Neuronal stem cell (in vitro differentiated cells): ENCODE measurements around the gene CD63.

ENCODE experiments used
- DNase-seq: peaks from one replicate; pipeline ENCODE4 v3.0.0-alpha.2; 2013; ENCODE audit warnings: low spot score
- H2AFZ ChIP-seq: one replicate; pipeline ENCODE4 v1.6.1; 2013; ENCODE audit warnings: mild to moderate bottlenecking, low read length, inconsistent platforms
- H2AK5ac ChIP-seq: 2 replicates; pipeline ENCODE4 v1.6.1; 2013; ENCODE audit warnings: low read depth, mild to moderate bottlenecking, inconsistent platforms, low read length, moderate library complexity, mixed read lengths
- H2BK120ac ChIP-seq: 2 replicates; pipeline ENCODE4 v1.6.1; 2013; ENCODE audit warnings: low read depth, mild to moderate bottlenecking, inconsistent platforms, low read length, moderate library complexity, mixed read lengths
- H2BK12ac ChIP-seq: one replicate; pipeline ENCODE4 v1.6.1; 2013; ENCODE audit warnings: low read length, inconsistent platforms
- H2BK15ac ChIP-seq: 2 replicates; pipeline ENCODE4 v1.6.1; 2013; ENCODE audit warnings: mild to moderate bottlenecking, low read length, inconsistent platforms, mixed read lengths
- H2BK5ac ChIP-seq: one replicate; pipeline ENCODE4 v1.6.1; 2013; ENCODE audit warnings: inconsistent platforms, mild to moderate bottlenecking, low read length, moderate library complexity
- H3K14ac ChIP-seq: one replicate; pipeline ENCODE4 v1.6.1; 2013; ENCODE audit warnings: low read length, inconsistent platforms
- H3K18ac ChIP-seq: 2 replicates; pipeline ENCODE4 v1.6.1; 2013; ENCODE audit warnings: low read length, inconsistent platforms
- H3K23ac ChIP-seq: 2 replicates; pipeline ENCODE4 v1.6.1; 2013; ENCODE audit warnings: low read depth, mild to moderate bottlenecking, mixed read lengths, low read length, inconsistent platforms; ENCODE audit not compliant: poor library complexity
- H3K27ac ChIP-seq: replicated peaks from 3 replicates; pipeline ENCODE4 v1.5.1; 2013; ENCODE audit warnings: low read length, inconsistent platforms
- H3K27me3 ChIP-seq, 3 experiments: 2 replicates each; pipeline ENCODE4 v1.6.1; 2013; ENCODE audit warnings: low read length in 3 of 3, mild to moderate bottlenecking in 2 of 3, inconsistent platforms in 1 of 3, low read depth in 1 of 3, mixed read lengths in 1 of 3, moderate library complexity in 1 of 3; ENCODE audit not compliant: control insufficient read depth in 3 of 3, insufficient read depth in 3 of 3
- H3K36me3 ChIP-seq, 2 donors: replicated peaks in 1 of 2; 2 replicates each; pipeline ENCODE4 v1.6.1; 2013; ENCODE audit warnings: low read length in 2 of 2; ENCODE audit not compliant: control insufficient read depth in 2 of 2, insufficient read depth in 2 of 2
- H3K4ac ChIP-seq: 2 replicates; pipeline ENCODE4 v1.6.1; 2013; ENCODE audit warnings: inconsistent platforms, mild to moderate bottlenecking, low read length, moderate library complexity
- H3K4me1 ChIP-seq, 2 donors: 1 replicate in 1 of 2; 2 replicates in 1 of 2; pipeline ENCODE4 v1.6.1; 2013; ENCODE audit warnings: low read length in 2 of 2, low read depth in 1 of 2; ENCODE audit not compliant: control insufficient read depth in 2 of 2, insufficient read depth in 1 of 2
- H3K4me2 ChIP-seq: one replicate; pipeline ENCODE4 v1.6.1; 2013; ENCODE audit warnings: mild to moderate bottlenecking, low read length, inconsistent platforms; ENCODE audit not compliant: insufficient read depth, poor library complexity, severe bottlenecking
- H3K4me3 ChIP-seq, 2 donors: 2 replicates each; pipeline ENCODE4 v1.5.1; 2013; ENCODE audit warnings: low read length in 2 of 2, mild to moderate bottlenecking in 2 of 2, inconsistent platforms in 1 of 2, moderate library complexity in 1 of 2
- H3K79me1 ChIP-seq: one replicate; pipeline ENCODE4 v1.6.1; 2013; ENCODE audit warnings: low read depth, mild to moderate bottlenecking, inconsistent platforms, low read length, moderate library complexity
- H3K9ac ChIP-seq: one replicate; pipeline ENCODE4 v1.6.1; 2013; ENCODE audit warnings: mild to moderate bottlenecking, low read depth, low read length, inconsistent platforms; ENCODE audit not compliant: poor library complexity
- H3K9me3 ChIP-seq, 2 donors: replicated peaks in 1 of 2; 2 replicates each; pipeline versions ENCODE3 to v1.6.1; 2013; ENCODE audit warnings: low read length in 2 of 2, mild to moderate bottlenecking in 2 of 2, inconsistent platforms in 1 of 2, low read depth in 1 of 2, mixed read lengths in 1 of 2, moderate library complexity in 1 of 2; ENCODE audit not compliant: control insufficient read depth in 2 of 2, insufficient read depth in 1 of 2
- H4K8ac ChIP-seq: one replicate; pipeline ENCODE4 v1.6.1; 2013; ENCODE audit warnings: low read depth, mild to moderate bottlenecking, inconsistent platforms, low read length, moderate library complexity
- H4K91ac ChIP-seq: one replicate; pipeline ENCODE4 v1.6.1; 2013; ENCODE audit warnings: low read length, low read depth, mild to moderate bottlenecking, inconsistent platforms; ENCODE audit not compliant: poor library complexity
- WGBS, 2 donors: extraction: QIAGEN DNeasy Blood & Tissue Kit; methylation state at CpG; one replicate each; pipeline ENCODE4 v1.1.7; 2013; ENCODE audit warnings: missing lambda C conversion rate in 2 of 2, mixed read lengths in 1 of 2; ENCODE audit not compliant: insufficient read length in 2 of 2, insufficient replicate concordance in 1 of 2; ENCODE audit errors: extremely low coverage in 2 of 2; 5-methylcytosine and 5-hydroxymethylcytosine counted together

Gene CD63

GRCh38 chr12:55739025-55739378, 10.2 kb upstream of the CD63 start:
- no peaks in the 10 kb centered on the region for H3K27me3 ChIP-seq
- no peak overlapping the region for H3K14ac ChIP-seq
- H3K4ac ChIP-seq = no peak overlapping the region
- H2BK120ac ChIP-seq = no peak overlapping the region
- H3K23ac ChIP-seq = no peak overlapping the region
- no peak overlapping the region for H3K27ac ChIP-seq
- H3K4me2 ChIP-seq = no peak overlapping the region
- H2BK12ac ChIP-seq = no peak overlapping the region
- no peak overlapping the region for H2BK5ac ChIP-seq
- H3K36me3 ChIP-seq = no peaks in the 10 kb centered on the region
- H3K9me3 ChIP-seq = no peaks in the 10 kb centered on the region
- H2AK5ac ChIP-seq = no peak overlapping the region
- DNase-seq = no peak
- no peak overlapping the region for H4K8ac ChIP-seq
- H3K4me3 ChIP-seq = peak overlapping the region in 1 of 2 donors; percentile 44
- no CpG with 5 or more reads among the region's 2 CpGs for WGBS, 2 donors
- no peak overlapping the region for H2AFZ ChIP-seq
- H4K91ac ChIP-seq = no peak overlapping the region
- no peak overlapping the region for H2BK15ac ChIP-seq
- H3K9ac ChIP-seq = no peak overlapping the region
- no peak overlapping the region for H3K18ac ChIP-seq
- H3K4me1 ChIP-seq = peaks cover 12 to 16% of the 10 kb centered on the region in 2 donors
- no peaks in the 10 kb centered on the region for H3K79me1 ChIP-seq

GRCh38 chr12:55738123-55739024, 9.6 kb upstream of the CD63 start:
- Histone ChIP-seq H4K8ac (no peak overlapping the region), H2BK15ac (peak overlapping the region; percentile 62), H3K27ac (peak overlapping the region; percentile 90), H3K4me1 (peaks cover 12 to 16% of the 10 kb centered on the region in 2 donors), H3K14ac (no peak overlapping the region), H3K4me2 (peak overlapping the region; percentile 59), H2BK120ac (no peak overlapping the region), H2AFZ (peak overlapping the region; percentile 84), H3K9me3 (no peaks in the 10 kb centered on the region), H3K23ac (no peak overlapping the region), H3K9ac (peak overlapping the region; percentile 56), H3K18ac (peak overlapping the region; percentile 60), H2AK5ac (no peak overlapping the region), H2BK12ac (no peak overlapping the region), H3K79me1 (no peaks in the 10 kb centered on the region), H3K27me3 (no peaks in the 10 kb centered on the region), H3K36me3 (no peaks in the 10 kb centered on the region), H2BK5ac (no peak overlapping the region), H4K91ac (no peak overlapping the region), H3K4ac (no peak overlapping the region), H3K4me3 (peak overlapping the region; percentile 44 to 78)
- WGBS, 2 donors = no CpG with 5 or more reads among the region's 14 CpGs
- peak; percentile 88 for DNase-seq

DNA sequence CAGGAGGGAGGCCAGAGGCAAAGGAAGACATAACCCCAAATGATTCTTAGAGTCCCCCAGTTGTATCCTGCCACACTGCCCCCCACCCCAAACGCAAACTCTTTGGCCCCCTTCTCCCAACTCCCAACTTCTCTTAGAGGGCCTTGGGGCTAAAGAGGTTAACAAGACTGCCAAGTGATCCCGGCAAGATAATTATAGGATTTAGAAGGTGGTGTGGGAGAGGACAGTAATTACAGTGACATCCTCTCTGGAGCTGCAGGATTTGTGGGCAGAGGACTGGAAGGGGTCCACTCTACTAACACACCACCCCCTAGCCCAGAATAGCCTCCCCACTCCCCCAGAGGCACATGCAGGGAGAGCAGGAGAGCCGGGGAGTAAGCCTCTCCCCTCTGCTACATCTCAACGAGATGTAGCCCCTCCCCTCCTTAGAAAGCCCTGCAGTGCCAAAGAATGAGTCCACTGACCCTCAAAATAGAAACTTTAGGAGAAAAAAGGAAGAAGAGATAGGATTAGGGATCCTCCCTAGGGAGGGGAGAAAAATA, 8.8 kb upstream of the CD63 start:
- Histone ChIP-seq H3K14ac (no peak overlapping the region), H2BK120ac (no peak overlapping the region), H4K91ac (no peak overlapping the region), H2BK15ac (peak overlapping the region; percentile 62), H3K18ac (peak overlapping the region; percentile 72), H3K9me3 (no peaks in the 10 kb centered on the region), H2AK5ac (no peak overlapping the region), H4K8ac (no peak overlapping the region), H2BK5ac (no peak overlapping the region), H3K4me1 (peaks cover 12 to 16% of the 10 kb centered on the region in 2 donors), H3K79me1 (no peaks in the 10 kb centered on the region), H3K27ac (peak overlapping the region; percentile 90), H2AFZ (peak overlapping the region; percentile 84), H3K9ac (peak overlapping the region; percentile 56), H3K27me3 (no peaks in the 10 kb centered on the region), H3K4me3 (peak overlapping the region; percentile 44 to 78), H3K4me2 (peak overlapping the region; percentile 59), H3K23ac (no peak overlapping the region), H3K36me3 (no peaks in the 10 kb centered on the region), H2BK12ac (no peak overlapping the region), H3K4ac (no peak overlapping the region)
- no peak for DNase-seq
- no CpG with 5 or more reads among the region's 4 CpGs for WGBS, 2 donors
